ENCODE measurements around the gene GALNT11.
"Not testable (repeated sequence)": the region's sequence is repeated elsewhere in the genome, so short reads cannot be mapped to it uniquely, and the experiment has no call there.

Gene GALNT11

GRCh38 chr7:152076940-152077933 is 51.8 kb downstream of the GALNT11 start:
- DNase-seq, result no peak

DNA sequence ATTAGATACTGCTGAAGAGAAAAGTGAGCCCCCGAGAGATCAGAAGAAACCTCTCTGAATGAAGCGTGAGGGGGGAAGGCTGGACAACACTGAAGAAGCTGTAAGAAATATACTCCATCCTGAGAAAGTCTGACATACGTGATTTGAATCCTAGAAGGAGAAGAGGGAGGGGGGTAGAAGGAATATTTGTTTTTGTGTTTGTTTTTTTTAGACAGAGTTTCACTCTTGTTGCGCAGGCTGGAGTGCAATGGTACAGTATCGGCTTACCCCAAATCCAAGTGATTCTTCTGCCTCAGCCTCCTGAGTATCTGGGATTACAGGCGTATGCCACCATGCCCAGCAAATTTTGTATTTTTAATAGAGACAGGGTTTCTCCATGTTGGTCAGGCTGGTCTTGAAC is 52.6 kb downstream of the GALNT11 start:
- no peak for DNase-seq

GRCh38 chr7:152078786-152079185 is 53.3 kb downstream of the GALNT11 start:
- DNase-seq, result no peak

- no peak for DNase-seq
Observed at GRCh38 chr7:152081088-152081487, 55.6 kb downstream of the GALNT11 start.

GRCh38 chr7:152082073-152082721 is 56.7 kb downstream of the GALNT11 start:
- DNase-seq, result not testable (repeated sequence)

DNA sequence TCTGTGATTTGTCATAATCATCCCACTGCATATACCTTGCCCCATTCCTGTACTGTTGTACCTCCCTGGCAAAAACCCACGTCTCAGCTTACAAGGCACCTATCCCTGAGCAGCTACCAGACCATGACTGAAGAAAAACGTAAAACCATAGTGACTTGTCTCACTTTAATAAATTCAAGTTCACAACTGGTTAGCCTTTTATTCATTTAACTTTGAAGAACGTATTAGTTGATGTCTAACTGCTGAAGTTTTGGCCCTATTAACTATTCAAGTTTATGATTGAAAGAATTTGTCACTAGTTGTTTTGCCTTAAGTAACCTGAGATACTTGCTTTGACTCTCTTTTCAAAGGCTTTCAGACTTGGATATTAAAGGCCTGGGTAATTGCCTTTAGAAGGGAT is 59.7 kb downstream of the GALNT11 start:
- no peak for DNase-seq

DNA sequence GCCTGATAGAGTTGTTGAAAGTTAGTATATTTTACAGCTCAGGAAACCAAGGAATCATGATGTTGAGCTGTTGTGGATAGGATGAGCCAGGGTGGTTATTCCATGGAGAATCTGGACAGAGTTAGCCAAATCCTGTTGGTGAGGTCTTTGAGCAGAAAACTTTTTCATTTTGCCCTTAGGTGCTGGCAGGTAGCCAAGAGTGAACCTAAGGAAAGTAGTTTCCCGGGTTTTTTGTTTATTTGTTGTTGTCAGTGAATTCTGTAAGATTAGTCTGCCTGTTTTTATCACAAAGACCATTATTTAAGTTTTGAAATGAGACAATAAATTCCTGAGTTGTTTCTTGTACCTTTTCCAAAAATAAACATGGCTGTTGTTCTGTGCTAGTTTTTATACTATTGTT is 61.0 kb downstream of the GALNT11 start:
- DNase-seq, result no peak

DNA sequence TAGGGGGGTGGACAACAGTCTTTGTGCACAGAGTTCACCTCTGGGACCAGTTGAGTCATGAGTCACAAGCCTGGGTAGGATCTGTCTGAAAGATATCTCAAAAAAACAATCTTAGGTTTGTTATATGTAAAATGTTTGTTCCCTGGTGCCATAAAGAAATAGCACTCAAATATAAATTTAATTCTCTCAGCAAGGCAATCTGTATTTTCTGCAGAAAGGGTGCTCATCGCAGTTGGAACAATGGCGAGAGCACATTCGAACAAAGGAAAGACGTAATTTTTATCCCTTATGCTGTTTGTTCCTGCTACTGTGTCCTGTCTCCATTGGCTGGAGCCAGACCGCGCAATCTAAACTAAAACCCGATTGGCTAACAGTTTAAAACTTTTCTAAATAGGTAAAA is 63.7 kb downstream of the GALNT11 start:
- no peak for DNase-seq

DNA sequence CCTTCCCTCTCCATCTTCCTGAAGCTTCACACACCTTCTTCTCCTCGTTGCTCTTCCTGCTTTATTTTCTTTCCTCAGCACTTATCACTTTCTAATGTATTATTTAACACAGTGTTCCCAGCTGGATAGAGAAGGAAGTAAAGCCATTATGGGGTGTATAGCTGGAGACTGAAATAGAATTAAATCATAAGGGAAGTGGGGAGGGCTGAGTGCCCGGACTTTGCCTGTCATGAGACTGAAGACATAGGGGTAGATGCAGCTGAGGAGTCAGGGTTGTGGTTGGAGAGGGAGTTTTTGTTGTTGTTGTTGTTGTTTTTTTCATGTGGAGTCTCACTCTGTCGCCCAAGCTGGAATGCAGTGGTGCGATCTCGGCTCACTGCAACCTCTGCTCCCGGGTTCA is 65.3 kb downstream of the GALNT11 start:
- DNase-seq, result no peak

DNA sequence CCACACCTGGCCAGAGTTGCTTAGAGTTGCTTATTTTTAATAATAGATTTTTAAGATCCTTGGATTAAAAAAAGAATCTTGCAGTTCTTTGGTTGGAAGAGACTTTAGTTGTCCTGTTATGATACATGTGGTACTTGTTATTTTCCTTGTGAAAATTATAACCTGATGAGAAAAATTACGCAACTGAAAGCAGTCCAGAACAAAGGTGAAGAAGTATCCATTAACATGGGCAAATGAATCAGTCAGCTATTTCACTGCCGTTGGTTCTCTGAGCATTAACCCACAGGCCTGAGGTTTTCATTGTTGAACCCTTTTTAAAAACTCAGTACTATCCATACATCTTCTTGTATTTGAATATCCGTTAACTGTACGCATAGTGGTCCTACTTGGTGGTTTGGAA is 68.2 kb downstream of the GALNT11 start:
- no peak for DNase-seq

GRCh38 chr7:152095771-152096170 is 70.3 kb downstream of the GALNT11 start:
- DNase-seq, result no peak

GRCh38 chr7:152097330-152097729 is 71.9 kb downstream of the GALNT11 start:
- DNase-seq, result no peak

DNA sequence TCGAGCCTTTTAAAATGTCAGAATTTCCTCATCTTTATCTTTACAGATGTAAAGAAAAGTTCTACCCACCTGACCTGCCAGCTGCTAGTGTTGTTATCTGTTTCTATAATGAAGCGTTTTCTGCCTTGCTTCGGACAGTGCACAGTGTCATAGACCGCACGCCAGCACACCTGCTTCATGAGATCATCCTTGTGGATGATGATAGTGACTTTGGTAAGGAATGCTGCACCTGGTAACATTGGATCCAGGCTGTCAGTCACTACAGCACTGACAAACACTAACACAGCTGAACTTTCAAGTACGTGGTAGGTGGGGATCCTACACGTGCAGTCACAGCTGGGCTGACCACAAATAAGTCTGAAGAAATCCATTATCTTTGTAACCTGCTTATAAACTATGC is 77.6 kb downstream of the GALNT11 start:
- DNase-seq, result no peak

DNA sequence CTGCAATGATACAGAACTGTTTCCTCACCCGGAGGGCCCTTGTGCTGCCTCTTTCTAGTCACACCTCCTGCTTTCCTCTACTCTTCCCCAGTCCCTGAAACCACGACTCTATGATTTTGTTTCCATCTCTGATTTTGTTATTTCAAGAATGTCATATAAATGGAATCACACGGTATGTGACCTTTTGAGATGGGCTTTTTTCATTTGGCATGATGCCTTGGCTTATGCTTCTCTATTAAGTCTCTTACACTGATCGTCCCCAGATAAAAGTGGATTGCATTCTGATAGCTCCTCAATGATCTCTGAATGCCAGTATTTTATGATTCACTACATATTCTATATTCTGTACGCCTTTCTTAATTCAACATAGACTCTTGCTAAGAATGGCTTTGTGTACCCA is 78.2 kb downstream of the GALNT11 start:
- no peak for DNase-seq

GRCh38 chr7:152105205-152105604 is 79.7 kb downstream of the GALNT11 start:
- DNase-seq, result no peak

GRCh38 chr7:152106990-152107389 is 81.5 kb downstream of the GALNT11 start:
- no peak for DNase-seq

GRCh38 chr7:152107945-152108344 is 82.5 kb downstream of the GALNT11 start:
- no peak for DNase-seq

DNA sequence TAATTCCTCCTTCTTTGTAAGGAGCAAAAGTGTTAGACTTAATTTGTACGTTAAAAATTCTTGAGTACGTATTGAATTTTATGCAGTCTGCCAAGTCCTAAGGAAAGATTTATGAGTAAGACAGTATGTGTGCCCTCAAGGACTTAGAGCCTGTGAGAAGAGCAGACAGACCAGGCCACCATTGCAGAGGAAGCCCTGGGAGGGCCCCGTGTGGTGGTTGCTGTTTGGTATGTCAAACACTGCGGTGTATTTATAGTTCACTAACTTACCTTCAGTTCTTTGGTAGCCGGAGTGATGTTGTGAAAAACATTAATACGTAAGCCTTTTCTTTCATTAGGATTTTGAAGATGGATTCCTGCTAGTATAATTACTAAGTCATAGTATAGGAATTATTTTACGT is 82.9 kb downstream of the GALNT11 start:
- DNase-seq, result no peak

DNA sequence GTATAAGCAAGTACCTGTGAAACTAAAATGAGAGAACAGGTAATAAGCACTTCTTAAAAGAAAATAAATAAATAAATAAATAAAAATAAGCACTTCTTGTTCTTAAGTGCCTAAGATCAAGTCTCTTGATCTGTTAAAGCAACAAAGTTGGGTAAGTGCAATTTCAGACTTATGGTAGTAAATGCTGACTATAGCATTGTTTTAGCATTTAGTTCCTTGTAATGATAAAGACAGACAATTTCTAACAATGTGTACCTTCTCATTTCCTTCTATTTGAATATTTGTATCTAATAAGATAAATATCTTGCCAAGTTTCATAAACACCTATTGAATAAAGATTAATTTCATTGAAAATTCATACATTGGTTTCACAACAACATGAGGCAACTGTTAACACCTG is 87.4 kb downstream of the GALNT11 start:
- DNase-seq, result no peak

DNA sequence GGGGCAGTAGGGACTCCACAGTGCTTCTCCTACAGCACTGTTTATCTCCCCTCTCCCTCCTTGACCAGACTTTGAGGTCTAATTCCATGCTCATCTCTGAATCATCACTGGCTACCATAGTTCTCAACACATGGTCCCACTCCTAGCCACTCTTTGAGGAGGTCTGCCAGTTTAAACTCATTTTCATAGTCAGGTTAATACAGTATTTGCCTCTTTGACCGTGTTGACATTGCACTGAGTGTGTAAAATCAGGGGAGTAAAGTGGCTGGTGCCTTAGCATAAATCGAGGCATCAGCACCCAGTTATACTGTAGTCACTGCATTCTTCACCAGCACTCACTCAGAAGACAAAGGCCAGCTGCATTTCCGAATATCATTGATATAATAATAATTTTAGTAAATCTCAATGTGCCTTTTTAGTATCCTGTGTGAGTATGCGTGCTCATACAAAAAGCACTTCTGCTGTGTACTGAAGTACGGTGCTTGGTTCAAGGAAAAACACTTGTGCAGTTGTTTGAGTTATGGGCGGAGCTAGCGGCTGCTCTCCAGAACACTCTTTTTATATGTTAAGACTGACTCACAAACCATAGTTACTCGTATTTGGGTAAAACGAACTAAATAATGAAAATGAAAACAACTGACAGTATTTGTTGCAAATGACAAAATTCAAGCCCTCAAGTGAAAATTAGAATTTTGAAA is 89.7 kb downstream of the GALNT11 start:
- no peak for DNase-seq

DNA sequence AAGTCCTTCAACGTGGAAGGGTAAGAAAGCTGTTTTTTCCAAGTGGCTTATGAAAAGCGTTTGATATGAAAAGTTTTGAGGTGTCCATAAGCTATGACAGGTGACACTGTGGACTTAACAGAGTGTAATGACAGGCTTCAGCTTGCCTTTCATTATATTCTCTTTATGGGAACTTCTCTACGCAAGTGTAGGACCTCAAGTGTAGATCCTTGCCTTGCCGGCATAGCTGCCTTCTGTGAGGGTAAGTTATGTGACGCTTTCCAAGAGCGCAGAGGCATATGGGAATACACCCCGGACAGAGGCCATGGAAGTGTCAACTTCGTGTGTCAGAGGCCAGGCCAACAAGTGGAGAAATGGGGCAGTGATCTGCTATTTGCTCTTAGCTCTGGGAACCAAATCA is 91.9 kb downstream of the GALNT11 start:
- no peak for DNase-seq

DNA sequence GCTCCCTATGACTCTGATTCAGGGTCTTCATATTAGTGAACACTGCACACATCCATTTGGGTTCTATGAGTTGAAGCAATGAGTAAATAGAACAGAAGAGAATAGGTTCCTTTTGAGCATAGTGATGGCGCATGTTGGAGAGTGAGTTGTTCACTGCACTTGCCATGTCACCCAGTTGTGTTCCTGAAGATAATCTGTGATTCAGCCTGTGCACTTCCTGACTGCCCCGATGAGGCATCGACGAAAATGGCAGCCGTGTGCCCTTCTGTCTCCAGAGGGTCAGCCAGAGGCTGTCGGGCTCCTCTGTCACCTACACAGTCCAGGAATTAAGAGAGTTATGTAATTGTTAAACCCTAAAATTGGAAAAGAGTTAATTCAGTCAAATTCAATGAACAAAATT is 94.7 kb downstream of the GALNT11 start:
- no peak for DNase-seq

GRCh38 chr7:152120776-152121175 is 95.3 kb downstream of the GALNT11 start:
- DNase-seq, result no peak

- DNase-seq, result no peak
Observed at GRCh38 chr7:152121432-152121831, 96.0 kb downstream of the GALNT11 start.

Measured in NCI-H1105 treated with DMSO at 0.1 percent for 48 hours (cell line).